ENCODE measurements around the gene AQP7. TPM values are rescaled to one million over a fixed set of nuclear protein-coding genes. Genes with fewer than 3 reads are reported as not detected.
"Not testable (repeated sequence)": the region's sequence is repeated elsewhere in the genome, so short reads cannot be mapped to it uniquely, and the experiment has no call there.

AQP7 gene
- total and polyA plus RNA-seq, 3 experiments from 2014 or later = not detected

- no peaks in the 10 kb centered on the region for H3K36me3 Mint-ChIP-seq
- peak overlapping the region in 2 of 8 donors; percentile 40 to 65 for H3K27ac Mint-ChIP-seq
- ChIA-PET POLR2A (no interaction called here), CTCF (interaction anchor here (0.9 to 1.7 kb wide), 2 partner anchors 18 to 22 kb away, joined by 3 to 5 read pairs; no protein-coding TSS in a partner anchor)
- H3K9me3 ChIP-seq (ENCODE audit: low read length) = no peaks in the 10 kb centered on the region
- peaks cover 4 to 14% of the 10 kb centered on the region in 2 donors for H3K27me3 Mint-ChIP-seq
- DNase-seq = no peak
- H3K4me3 ChIP-seq (ENCODE audit: low read length) = no peak overlapping the region
- no peaks in the 10 kb centered on the region for H3K4me1 ChIP-seq (ENCODE audit: insufficient read depth, low read length)
- H3K27ac ChIP-seq (ENCODE audit: low read depth, low read length) = no peak overlapping the region
- H3K36me3 ChIP-seq (ENCODE audit: insufficient read depth, low read length) = no peaks in the 10 kb centered on the region
- no peaks in the 10 kb centered on the region for H3K27me3 ChIP-seq (ENCODE audit: insufficient read depth, low read length, poor library complexity, severe bottlenecking)
- no peaks in the 10 kb centered on the region for H3K4me1 Mint-ChIP-seq
- no peaks in the 10 kb centered on the region for H3K9me3 Mint-ChIP-seq
- no peak overlapping the region for H3K4me3 Mint-ChIP-seq
These were observed 8.8 kb downstream of the AQP7 start for GRCh38 chr9:33393581-33393980.

- H3K9me3 Mint-ChIP-seq; H3K9me3 ChIP-seq (ENCODE audit: low read length); H3K36me3 ChIP-seq (ENCODE audit: insufficient read depth, low read length); DNase-seq; H3K4me3 Mint-ChIP-seq; H3K27ac ChIP-seq (ENCODE audit: low read depth, low read length); H3K4me3 ChIP-seq (ENCODE audit: low read length); H3K4me1 Mint-ChIP-seq; POLR2A ChIA-PET; H3K4me1 ChIP-seq (ENCODE audit: insufficient read depth, low read length); H3K27me3 ChIP-seq (ENCODE audit: insufficient read depth, low read length, poor library complexity, severe bottlenecking); H3K36me3 Mint-ChIP-seq: not testable (repeated sequence)
- peaks cover 7 to 19% of the 10 kb centered on the region in 2 donors for H3K27me3 Mint-ChIP-seq
- peak overlapping the region in 1 of 8 donors; percentile 19 for H3K27ac Mint-ChIP-seq
- CTCF ChIA-PET = interaction anchor here (1.4 to 1.7 kb wide), 2 partner anchors 23 to 125 kb away, joined by 3 to 5 read pairs; no protein-coding TSS in a partner anchor
These were observed 9.8 kb downstream of the AQP7 start for GRCh38 chr9:33392591-33393021.

- H3K4me1 Mint-ChIP-seq; H3K4me3 Mint-ChIP-seq; H3K9me3 Mint-ChIP-seq; H3K27ac Mint-ChIP-seq; H3K36me3 Mint-ChIP-seq; POLR2A ChIA-PET; H3K4me1 ChIP-seq (ENCODE audit: insufficient read depth, low read length); H3K9me3 ChIP-seq (ENCODE audit: low read length); H3K36me3 ChIP-seq (ENCODE audit: insufficient read depth, low read length); H3K27ac ChIP-seq (ENCODE audit: low read depth, low read length); H3K4me3 ChIP-seq (ENCODE audit: low read length); H3K27me3 ChIP-seq (ENCODE audit: insufficient read depth, low read length, poor library complexity, severe bottlenecking); DNase-seq: not testable (repeated sequence)
- CTCF ChIA-PET = interaction anchor here (1.4 kb wide), 1 partner anchor 126 kb away, joined by 3 read pairs; no protein-coding TSS in a partner anchor
- H3K27me3 Mint-ChIP-seq = peaks cover 9 to 19% of the 10 kb centered on the region in 2 donors
These were observed 11.1 kb downstream of the AQP7 start for GRCh38 chr9:33391111-33391771.

- no peak overlapping the region for H3K27ac Mint-ChIP-seq
- CTCF ChIA-PET = interaction anchor here (0.6 to 1.1 kb wide), 2 partner anchors 14 to 39 kb away, joined by 3 to 4 read pairs; no protein-coding TSS in a partner anchor
These were observed 14.0 kb downstream of the AQP7 start for GRCh38 chr9:33388110-33388994.

GRCh38 chr9:33386998-33387397 is 15.4 kb downstream of the AQP7 start:
- H3K4me3 Mint-ChIP-seq; H3K36me3 Mint-ChIP-seq; H3K27me3 ChIP-seq (ENCODE audit: insufficient read depth, low read length, poor library complexity, severe bottlenecking); H3K9me3 ChIP-seq (ENCODE audit: low read length); H3K4me1 Mint-ChIP-seq; H3K4me1 ChIP-seq (ENCODE audit: insufficient read depth, low read length); DNase-seq; POLR2A ChIA-PET; H3K36me3 ChIP-seq (ENCODE audit: insufficient read depth, low read length); H3K27me3 Mint-ChIP-seq; H3K27ac ChIP-seq (ENCODE audit: low read depth, low read length); H3K4me3 ChIP-seq (ENCODE audit: low read length); H3K27ac Mint-ChIP-seq; CTCF ChIA-PET; H3K9me3 Mint-ChIP-seq: not testable (repeated sequence)

More at GRCh38 chr9:33388110-33388994, 14.0 kb downstream of the AQP7 start:
- H3K27ac ChIP-seq (ENCODE audit: low read depth, low read length) = no peak overlapping the region
- POLR2A ChIA-PET = no interaction called here
- no peaks in the 10 kb centered on the region for H3K9me3 ChIP-seq (ENCODE audit: low read length)
- DNase-seq = no peak
- Mint-ChIP-seq H3K4me1 (no peaks in the 10 kb centered on the region), H3K4me3 (no peak overlapping the region), H3K27me3 (peaks cover 4 to 6% of the 10 kb centered on the region in 2 donors), H3K9me3 (no peaks in the 10 kb centered on the region), H3K36me3 (no peaks in the 10 kb centered on the region)
- no peaks in the 10 kb centered on the region for H3K36me3 ChIP-seq (ENCODE audit: insufficient read depth, low read length)
- no peaks in the 10 kb centered on the region for H3K4me1 ChIP-seq (ENCODE audit: insufficient read depth, low read length)
- no peak overlapping the region for H3K4me3 ChIP-seq (ENCODE audit: low read length)
- H3K27me3 ChIP-seq (ENCODE audit: insufficient read depth, low read length, poor library complexity, severe bottlenecking) = no peaks in the 10 kb centered on the region

- H3K9me3 Mint-ChIP-seq; H3K4me1 ChIP-seq (ENCODE audit: insufficient read depth, low read length); H3K27me3 Mint-ChIP-seq; H3K27me3 ChIP-seq (ENCODE audit: insufficient read depth, low read length, poor library complexity, severe bottlenecking); H3K4me3 Mint-ChIP-seq; H3K36me3 Mint-ChIP-seq; CTCF ChIA-PET; H3K27ac ChIP-seq (ENCODE audit: low read depth, low read length); H3K9me3 ChIP-seq (ENCODE audit: low read length); H3K4me1 Mint-ChIP-seq; H3K27ac Mint-ChIP-seq; DNase-seq; H3K36me3 ChIP-seq (ENCODE audit: insufficient read depth, low read length); H3K4me3 ChIP-seq (ENCODE audit: low read length); POLR2A ChIA-PET: not testable (repeated sequence)
These were observed 15.7 kb downstream of the AQP7 start for GRCh38 chr9:33386641-33386996.

- H3K27ac Mint-ChIP-seq; DNase-seq; H3K4me1 ChIP-seq (ENCODE audit: insufficient read depth, low read length); H3K9me3 ChIP-seq (ENCODE audit: low read length); H3K27me3 Mint-ChIP-seq; CTCF ChIA-PET; POLR2A ChIA-PET; H3K4me3 Mint-ChIP-seq; H3K27ac ChIP-seq (ENCODE audit: low read depth, low read length); H3K36me3 Mint-ChIP-seq; H3K4me1 Mint-ChIP-seq; H3K27me3 ChIP-seq (ENCODE audit: insufficient read depth, low read length, poor library complexity, severe bottlenecking); H3K9me3 Mint-ChIP-seq; H3K36me3 ChIP-seq (ENCODE audit: insufficient read depth, low read length); H3K4me3 ChIP-seq (ENCODE audit: low read length): not testable (repeated sequence)
These were observed 16.3 kb downstream of the AQP7 start for GRCh38 chr9:33385979-33386640.

- not testable (repeated sequence) for H3K9me3 ChIP-seq (ENCODE audit: low read length)
These were observed 16.8 kb downstream of the AQP7 start for GRCh38 chr9:33385536-33385935.

More at GRCh38 chr9:33385536-33385935, 16.8 kb downstream of the AQP7 start:
- DNase-seq; H3K27me3 ChIP-seq (ENCODE audit: insufficient read depth, low read length, poor library complexity, severe bottlenecking); H3K4me3 Mint-ChIP-seq; H3K27me3 Mint-ChIP-seq; H3K9me3 Mint-ChIP-seq; POLR2A ChIA-PET; H3K4me1 Mint-ChIP-seq; H3K27ac ChIP-seq (ENCODE audit: low read depth, low read length); H3K4me1 ChIP-seq (ENCODE audit: insufficient read depth, low read length); H3K36me3 Mint-ChIP-seq; H3K36me3 ChIP-seq (ENCODE audit: insufficient read depth, low read length); H3K4me3 ChIP-seq (ENCODE audit: low read length); CTCF ChIA-PET; H3K27ac Mint-ChIP-seq: not testable (repeated sequence)

All from CD8-positive, alpha-beta memory T cell (primary cell).